Ovary (tissue), 3 donors: ENCODE measurements around the gene BTBD9.

Experiments
- CTCF ChIP-seq, 3 donors: fragments of 450-650 bp in 2 of 3; fragments of 200-600 bp in 1 of 3; IDR thresholded peaks; one replicate each; pipeline versions ENCODE4 v1.5.1 to v1.8.0; 2016 to 2022; ENCODE audit warnings: antibody characterized with exemption in 3 of 3, mild to moderate bottlenecking in 1 of 3
- POLR2A ChIP-seq: fragments of 450-650 bp; IDR thresholded peaks from one replicate; pipeline ENCODE4 v1.6.1; 2017; ENCODE audit warnings: antibody characterized with exemption, mild to moderate bottlenecking, moderate library complexity
- donor health status: DM: no; HTN: no; CAD: no.

GRCh38 chr6:38650207-38650752 is 10.6 kb upstream of the BTBD9 start:
- TF ChIP-seq CTCF (IDR thresholded peaks at IDR 0.05), result no peak
- TF ChIP-seq POLR2A, result no peak
